Esophagus muscularis mucosa (tissue), 2 donors: Measurements from ENCODE around the gene ADAMTS2.

Source experiments
- POLR2A ChIP-seq: fragments of 450-650 bp; IDR thresholded peaks from one replicate; pipeline ENCODE4 v1.6.1; 2017; ENCODE audit warnings: antibody characterized with exemption, moderate library complexity, mild to moderate bottlenecking, low read depth
- POLR2AphosphoS5 ChIP-seq, 2 donors: sonication (generic); formaldehyde crosslinking; IDR thresholded peaks; one replicate each; pipeline ENCODE4 v1.6.1; 2017; ENCODE audit warnings: antibody characterized with exemption in 2 of 2

GRCh38 chr5:179380211-179381035 lies 35.2 kb upstream of the ADAMTS2 start:
- no peak for TF ChIP-seq POLR2A
- TF ChIP-seq POLR2AphosphoS5 (IDR thresholded peaks at IDR 0.05), result no peak
